H1 (cell line): ENCODE data around the gene TSGA10IP. TPM values are rescaled to one million over a fixed set of nuclear protein-coding genes. Genes with fewer than 3 reads are reported as not detected.

Experiments used
- CTCF ChIA-PET: fragments of 300-600 bp; sonication (Branson Sonifier 250); formaldehyde crosslinking; loops from one replicate; lab custom pipeline; 2021; ENCODE audit not compliant: partially characterized antibody; lab: Charles Lee
- POLR2A ChIA-PET: fragments of 300-600 bp; sonication (Branson Sonifier 250); formaldehyde crosslinking; loops from one replicate; lab custom pipeline; 2021; ENCODE audit warnings: inconsistent platforms; ENCODE audit not compliant: partially characterized antibody; lab: Charles Lee
- DNase-seq, 2 experiments: peaks; one replicate each; pipeline versions ENCODE4 v3.0.0 to v3.0.0-alpha.2; 2010 to 2022; ENCODE audit warnings: low spot score in 2 of 2, low read depth in 1 of 2, mixed read lengths in 1 of 2
- FAIRE-seq: peaks from 2 replicates; lab custom pipeline; 2011; peaks lifted over from hg19 to GRCh38; lab: Jason Lieb, UNC
- H2AFZ ChIP-seq: 2 replicates; pipeline ENCODE4 v1.8.1; 2012; ENCODE audit warnings: low read length, inconsistent platforms
- H2AK5ac ChIP-seq: 2 replicates; pipeline ENCODE4 v1.6.1; 2013; ENCODE audit warnings: low read depth, low read length
- H2BK120ac ChIP-seq: replicated peaks from 2 replicates; pipeline ENCODE3; 2013; ENCODE audit warnings: low read depth, low read length, inconsistent platforms
- H2BK12ac ChIP-seq: 2 replicates; pipeline ENCODE4 v1.6.1; 2013; ENCODE audit warnings: low read depth, low read length
- H2BK15ac ChIP-seq: 2 replicates; pipeline ENCODE4 v1.6.1; 2013; ENCODE audit warnings: low read length
- H2BK20ac ChIP-seq: 2 replicates; pipeline ENCODE4 v1.6.1; 2013; ENCODE audit warnings: low read length
- H2BK5ac ChIP-seq: 2 replicates; pipeline ENCODE4 v1.6.1; 2013; ENCODE audit warnings: low read depth, low read length
- H3K14ac ChIP-seq: 2 replicates; pipeline ENCODE4 v1.6.1; 2013; ENCODE audit warnings: inconsistent platforms; ENCODE audit not compliant: insufficient read length
- H3K18ac ChIP-seq: 2 replicates; pipeline ENCODE4 v1.6.1; 2013; ENCODE audit warnings: low read length; ENCODE audit errors: extremely low read depth
- H3K23ac ChIP-seq: 2 replicates; pipeline ENCODE4 v1.6.1; 2013; ENCODE audit warnings: inconsistent platforms; ENCODE audit not compliant: insufficient read length
- H3K23me2 ChIP-seq: 2 replicates; pipeline ENCODE4 v1.6.1; 2013; ENCODE audit warnings: low read depth, low read length
- H3K27ac ChIP-seq: 2 replicates; pipeline ENCODE4 v1.6.1; 2011; ENCODE audit warnings: low read depth, low read length, inconsistent platforms
- H3K27me3 ChIP-seq, 4 experiments: replicated peaks in 1 of 4; 1 replicate in 1 of 4; 2 replicates in 3 of 4; pipeline versions ENCODE4 v1.6.1 to v1.8.1; 2011 to 2013; ENCODE audit warnings: low read length in 3 of 4, mild to moderate bottlenecking in 3 of 4, inconsistent platforms in 2 of 4, mixed read lengths in 2 of 4, moderate library complexity in 1 of 4; ENCODE audit not compliant: control insufficient read depth in 3 of 4, insufficient read depth in 3 of 4; ENCODE audit errors: extremely low read depth in 1 of 4
- H3K36me3 ChIP-seq, 4 experiments: 2 replicates each; pipeline versions ENCODE4 v1.6.1 to v1.8.1; 2011 to 2013; ENCODE audit warnings: mild to moderate bottlenecking in 4 of 4, low read length in 3 of 4, moderate library complexity in 2 of 4, control low read depth in 1 of 4, inconsistent platforms in 1 of 4; ENCODE audit not compliant: insufficient read depth in 4 of 4, control insufficient read depth in 2 of 4
- H3K4ac ChIP-seq: replicated peaks from 2 replicates; pipeline ENCODE3; 2013; ENCODE audit warnings: low read length, low read depth, mixed read lengths, inconsistent platforms; ENCODE audit not compliant: insufficient read length
- H3K4me1 ChIP-seq, 4 experiments: replicated peaks in 1 of 4; 1 replicate in 1 of 4; 2 replicates in 3 of 4; pipeline versions ENCODE4 v1.6.1 to v1.8.1; 2011 to 2013; ENCODE audit warnings: low read length in 3 of 4, inconsistent platforms in 2 of 4, mixed read lengths in 1 of 4; ENCODE audit not compliant: insufficient read depth in 4 of 4, control insufficient read depth in 3 of 4
- H3K4me2 ChIP-seq, 2 experiments: 2 replicates each; pipeline versions ENCODE4 v1.6.1 to v1.8.1; 2011 to 2013; ENCODE audit warnings: low read depth in 2 of 2, low read length in 2 of 2, control low read depth in 1 of 2, inconsistent platforms in 1 of 2, mild to moderate bottlenecking in 1 of 2; ENCODE audit not compliant: insufficient read depth in 1 of 2
- H3K4me3 ChIP-seq, 4 experiments: fragments of 200-600, 300-600 bp in 1 of 4; sonication (generic), shearing (Covaris generic), sonication (Bioruptor Twin) in 1 of 4; 2 replicates each; pipeline versions ENCODE4 v1.5.1 to v1.8.1; 2011 to 2016; ENCODE audit warnings: low read length in 4 of 4, low read depth in 3 of 4, control low read depth in 2 of 4, inconsistent platforms in 2 of 4, mild to moderate bottlenecking in 2 of 4, mixed read lengths in 1 of 4, moderate library complexity in 1 of 4; ENCODE audit not compliant: insufficient read depth in 2 of 4; ENCODE audit errors: extremely low read depth in 1 of 4
- H3K56ac ChIP-seq: replicated peaks from 2 replicates; pipeline ENCODE3; 2013; ENCODE audit warnings: low read depth, mild to moderate bottlenecking, mixed read lengths, low read length, inconsistent platforms; ENCODE audit not compliant: insufficient read length
- H3K79me1 ChIP-seq: 2 replicates; pipeline ENCODE4 v1.6.1; 2013; ENCODE audit warnings: low read depth, low read length, control low read depth
- H3K79me2 ChIP-seq, 2 experiments: 2 replicates each; pipeline versions ENCODE4 v1.6.1 to v1.8.1; 2012 to 2013; ENCODE audit warnings: low read length in 2 of 2, mild to moderate bottlenecking in 2 of 2, inconsistent platforms in 1 of 2; ENCODE audit not compliant: insufficient read depth in 2 of 2, control insufficient read depth in 1 of 2
- H3K9ac ChIP-seq, 4 experiments: replicated peaks in 1 of 4; 1 replicate in 1 of 4; 2 replicates in 3 of 4; pipeline versions ENCODE4 v1.6.1 to v1.8.1; 2011 to 2013; ENCODE audit warnings: low read depth in 3 of 4, low read length in 3 of 4, control low read depth in 2 of 4, mild to moderate bottlenecking in 2 of 4, moderate library complexity in 2 of 4, inconsistent platforms in 1 of 4; ENCODE audit errors: extremely low read depth in 1 of 4
- H3K9me3 ChIP-seq, 2 experiments: 2 replicates each; pipeline versions ENCODE4 v1.6.1 to v1.8.1; 2012 to 2013; ENCODE audit warnings: mild to moderate bottlenecking in 2 of 2, moderate library complexity in 2 of 2, control low read depth in 1 of 2, inconsistent platforms in 1 of 2, low read depth in 1 of 2, low read length in 1 of 2, mixed read lengths in 1 of 2; ENCODE audit not compliant: insufficient read depth in 2 of 2
- H4K20me1 ChIP-seq, 2 experiments: replicated peaks in 1 of 2; 2 replicates each; pipeline versions ENCODE3 to v1.8.1; 2011 to 2013; ENCODE audit warnings: inconsistent platforms in 2 of 2, low read length in 2 of 2, mild to moderate bottlenecking in 1 of 2; ENCODE audit not compliant: insufficient read depth in 2 of 2, control insufficient read depth in 1 of 2
- H4K5ac ChIP-seq: 2 replicates; pipeline ENCODE4 v1.6.1; 2013; ENCODE audit warnings: low read length, low read depth, mixed read lengths, inconsistent platforms; ENCODE audit not compliant: insufficient read length
- H4K8ac ChIP-seq: 2 replicates; pipeline ENCODE4 v1.8.0; 2013; ENCODE audit warnings: mild to moderate bottlenecking, moderate library complexity, low read length, inconsistent platforms; ENCODE audit not compliant: insufficient read depth; ENCODE audit errors: extremely low read depth
- H4K91ac ChIP-seq: replicated peaks from 2 replicates; pipeline ENCODE3; 2013; ENCODE audit warnings: low read length, mixed read lengths, inconsistent platforms; ENCODE audit not compliant: insufficient read length
- ASH2L ChIP-seq: fragments of 200-600, 300-600 bp; sonication (generic); IDR thresholded peaks from one replicate; pipeline ENCODE4 v1.7.1; 2017; ENCODE audit warnings: low read length
- ATF3 ChIP-seq: IDR thresholded peaks from 2 replicates; pipeline ENCODE4 v1.6.1; 2011; ENCODE audit warnings: low read depth, mild to moderate bottlenecking, low read length; ENCODE audit not compliant: insufficient read depth
- BRCA1 ChIP-seq: IDR thresholded peaks from 2 replicates; pipeline ENCODE4 v1.6.1; 2012; ENCODE audit warnings: low read depth, low read length, improper control_type of control experiment
- CHD1 ChIP-seq: IDR thresholded peaks from 2 replicates; pipeline ENCODE4 v1.6.1; 2012; ENCODE audit warnings: low read depth, low read length, improper control_type of control experiment
- CHD2 ChIP-seq: IDR thresholded peaks from 2 replicates; pipeline ENCODE4 v1.6.1; 2012; ENCODE audit warnings: low read length, improper control_type of control experiment
- CTBP2 ChIP-seq: IDR thresholded peaks from 2 replicates; pipeline ENCODE4 v1.7.0; 2011; ENCODE audit warnings: borderline replicate concordance, mild to moderate bottlenecking, moderate library complexity, mixed read lengths, low read length; ENCODE audit not compliant: insufficient read depth, insufficient read length
- EGR1 ChIP-seq: IDR thresholded peaks from 2 replicates; pipeline ENCODE4 v1.6.1; 2011; ENCODE audit warnings: low read depth, low read length, borderline replicate concordance
- HDAC2 ChIP-seq, 2 experiments: fragments of 300-600 bp in 1 of 2; sonication (generic) in 1 of 2; IDR thresholded peaks; 2 replicates each; pipeline ENCODE4 v1.6.1; 2011 to 2012; ENCODE audit warnings: low read depth in 2 of 2, low read length in 2 of 2, mild to moderate bottlenecking in 2 of 2, moderate library complexity in 2 of 2, borderline replicate concordance in 1 of 2, inconsistent platforms in 1 of 2
- RFX5 ChIP-seq: IDR thresholded peaks from 2 replicates; pipeline ENCODE4 v1.6.1; 2011; ENCODE audit warnings: low read depth, low read length, improper control_type of control experiment, borderline replicate concordance
- RXRA ChIP-seq: IDR thresholded peaks from 2 replicates; pipeline ENCODE4 v1.6.1; 2011; ENCODE audit warnings: low read depth, mild to moderate bottlenecking, low read length, moderate library complexity; ENCODE audit not compliant: insufficient read depth
- SP4 ChIP-seq: IDR thresholded peaks from 2 replicates; pipeline ENCODE4 v1.6.1; 2012; ENCODE audit warnings: low read length, inconsistent platforms
- SUZ12 ChIP-seq: fragments of 200-600 bp; sonication (generic); IDR thresholded peaks from 2 replicates; pipeline ENCODE4 v1.6.1; 2012; ENCODE audit warnings: mild to moderate bottlenecking, inconsistent platforms, low read length, moderate library complexity, mixed read lengths
- TBP ChIP-seq: IDR thresholded peaks from 2 replicates; pipeline ENCODE4 v1.6.1; 2011; ENCODE audit warnings: low read depth, low read length, improper control_type of control experiment
- WGBS, 2 experiments: shearing (Covaris generic) in 1 of 2; methylation state at CpG; one replicate each; pipeline versions ENCODE4 v1.1.6 to v1.1.7; 2013 to 2015; ENCODE audit warnings: low lambda C conversion rate in 2 of 2, mixed read lengths in 2 of 2, inconsistent platforms in 1 of 2, low coverage in 1 of 2, missing lambda C conversion rate in 1 of 2; ENCODE audit not compliant: insufficient replicate concordance in 2 of 2, insufficient coverage in 1 of 2, insufficient read length in 1 of 2; ENCODE audit errors: extremely low coverage in 1 of 2, missing lambda C conversion rate in 1 of 2; 5-methylcytosine and 5-hydroxymethylcytosine counted together
- polyA plus RNA-seq, 7 experiments: library from polyadenylated mRNA; depleted of rRNA in 3 of 7; stranded (reverse) in 5 of 7; unstranded in 2 of 7; fragments of >200 nt in 5 of 7; fragments of 200-250 nt in 2 of 7; gene quantifications; 1 replicate in 5 of 7; 2 replicates in 1 of 7; 4 replicates in 1 of 7; pipeline versions ENCODE4 v1.2.1 to v1.2.3, GENCODE V29; 2011 to 2013; ENCODE audit warnings: missing spikeins in 2 of 7, mixed read lengths in 2 of 7
- total RNA-seq: library from RNA; stranded (reverse); fragmentation: NEBNext Ultra II Directional; extraction: Animal tissue kit (Norgen Biotek cat#: 25700); gene quantifications from 2 replicates; pipeline ENCODE4 v1.2.1, GENCODE V29; 2021

Gene TSGA10IP
- total and polyA plus RNA-seq, 2 of the 8 experiments (the other 6 are each of a cell fraction or from before 2014, with no cell fraction given) = 1.9 to 6.0 TPM

- POLR2A ChIA-PET = interaction anchor here (1.0 to 2.1 kb wide), 4 partner anchors 9 to 69 kb away, joined by 3 to 10 read pairs (median 6); partner anchors contain the start of genes MUS81 and SART1
- no peak for FAIRE-seq
Measured at GRCh38 chr11:65928667-65929066, 16.6 kb upstream of the TSGA10IP start.

More at GRCh38 chr11:65928667-65929066, 16.6 kb upstream of the TSGA10IP start:
- Histone ChIP-seq H2AK5ac (no peak overlapping the region), H3K36me3 (no peaks in the 10 kb centered on the region), H3K4ac (no peak overlapping the region), H3K4me1 (peaks cover 0 to 8% (median 5%) of the 10 kb centered on the region in 4 experiments; a peak in 5 of 7 replicates), H2BK15ac (no peak overlapping the region), H3K4me2 (no peak overlapping the region), H3K79me1 (no peaks in the 10 kb centered on the region), H3K27ac (no peak overlapping the region), H3K56ac (no peak overlapping the region), H3K18ac (no peak overlapping the region), H4K5ac (no peak overlapping the region), H3K27me3 (no peaks in the 10 kb centered on the region), H2BK12ac (0 out of 2 replicates have a peak overlapping the region, but pooled peaks have one; percentile 43), H2BK20ac (no peak overlapping the region), H4K8ac (no peak overlapping the region), H3K9ac (no peak overlapping the region), H3K14ac (no peak overlapping the region), H2BK120ac (no peak overlapping the region), H3K23ac (no peak overlapping the region), H4K20me1 (no peaks in the 10 kb centered on the region), H4K91ac (no peak overlapping the region), H3K23me2 (no peaks in the 10 kb centered on the region), H3K4me3 (no peak overlapping the region), H3K9me3 (no peaks in the 10 kb centered on the region), H2AFZ (no peak overlapping the region), H3K79me2 (no peaks in the 10 kb centered on the region), H2BK5ac (no peak overlapping the region; the same call in 1 of the 2 replicates)
- no peak for DNase-seq
- CTCF ChIA-PET = interaction anchor here (0.6 to 1.1 kb wide), 2 partner anchors 15 to 80 kb away, joined by 3 read pairs; no protein-coding TSS in a partner anchor
- 88% methylated on average over 6 of the region's 6 CpGs; no CpG with 5 or more reads in 1 of the 2 experiments for WGBS, 2 experiments
- TF ChIP-seq CHD2 (no peak), TBP (no peak), CHD1 (no peak), SP4 (no peak), EGR1 (no peak), SUZ12 (no peak), RFX5 (no peak), CTBP2 (no peak), ATF3 (no peak), RXRA (no peak), HDAC2 (IDR thresholded peaks at IDR 0.05; ENCODE audit: borderline replicate concordance in 1 of 2, low read depth in 2 of 2, low read length in 2 of 2) (no peak), ASH2L (no peak), BRCA1 (no peak)
